ENCODE measurements around the gene PODNL1. TPM values are rescaled to one million over a fixed set of nuclear protein-coding genes. Genes with fewer than 3 reads are reported as not detected.

Gene PODNL1
- polyA plus RNA-seq, 3 donors = 1.2 to 1.4 (median 1.3) TPM

- Histone ChIP-seq H3K4me3 (replicated peaks in 1 of 3; ENCODE audit: low read depth in 2 of 3, low read length in 3 of 3) (no peak overlapping the region), H3K4me2 (replicated peaks; ENCODE audit: extremely low read depth, low read length, poor library complexity, severe bottlenecking) (no peak overlapping the region), H3K27ac (ENCODE audit: low read depth in 1 of 2, low read length in 2 of 2) (no peak overlapping the region), H4K20me1 (ENCODE audit: insufficient read depth, low read length) (no peaks in the 10 kb centered on the region), H3K9ac (ENCODE audit: insufficient read depth, low read length, poor library complexity, severe bottlenecking) (no peak overlapping the region), H3K9me3 (replicated peaks in 1 of 2; ENCODE audit: control insufficient read depth in 1 of 2, insufficient read depth in 1 of 2, low read length in 2 of 2) (no peaks in the 10 kb centered on the region), H3K36me3 (replicated peaks in 1 of 2; ENCODE audit: control insufficient read depth in 1 of 2, insufficient read depth in 2 of 2, low read length in 2 of 2) (peaks cover 5 to 6% of the 10 kb centered on the region in 2 donors), H3K27me3 (ENCODE audit: control insufficient read depth in 2 of 2, insufficient read depth in 2 of 2, low read length in 2 of 2) (peaks cover 0 to 20% of the 10 kb centered on the region in 2 donors), H3K79me2 (ENCODE audit: insufficient read depth, low read length) (no peaks in the 10 kb centered on the region), H3K4me1 (ENCODE audit: control insufficient read depth in 1 of 2, insufficient read depth in 2 of 2, low read length in 2 of 2) (no peaks in the 10 kb centered on the region), H2AFZ (ENCODE audit: insufficient read depth, low read depth, low read length, poor library complexity, severe bottlenecking) (no peak overlapping the region)
- DNase-seq = peak in 1 of 3 donors; percentile 1
- no peak for TF ChIP-seq CTCF (IDR thresholded peaks at IDR 0.05)
- no peaks in the 10 kb centered on the region for H3K4me1 Mint-ChIP-seq
- peaks cover 0 to 2% (median 0%) of the 10 kb centered on the region in 7 donors for H3K9me3 Mint-ChIP-seq
- no peak overlapping the region for H3K4me3 Mint-ChIP-seq
- H3K36me3 Mint-ChIP-seq = peaks cover 0 to 6% of the 10 kb centered on the region in 2 donors
- 94% methylated on average over 6 of the region's 22 CpGs for WGBS (ENCODE audit: insufficient coverage)
- intact Hi-C loops (cut with micrococcal nuclease) = no loop called here
- H3K27ac Mint-ChIP-seq = no peak overlapping the region
- peaks cover 17 to 32% (median 18%) of the 10 kb centered on the region in 3 donors for H3K27me3 Mint-ChIP-seq (ENCODE audit: low read depth in 3 of 3)
Observed at GRCh38 chr19:13935765-13936510, 2.3 kb downstream of the PODNL1 start.

GRCh38 chr19:13934785-13935109 is 3.5 kb downstream of the PODNL1 start:
- WGBS (ENCODE audit: insufficient coverage) = 97% methylated on average over 2 of the region's 2 CpGs
- peaks cover 15 to 32% (median 18%) of the 10 kb centered on the region in 3 donors for H3K27me3 Mint-ChIP-seq (ENCODE audit: low read depth in 3 of 3)
- no peak for DNase-seq
- H3K27ac Mint-ChIP-seq = no peak overlapping the region
- H3K36me3 ChIP-seq (replicated peaks in 1 of 2; ENCODE audit: control insufficient read depth in 1 of 2, insufficient read depth in 2 of 2, low read length in 2 of 2) = peaks cover 12 to 14% of the 10 kb centered on the region in 2 donors
- peaks cover 0 to 2% (median 0%) of the 10 kb centered on the region in 7 donors for H3K9me3 Mint-ChIP-seq
- no peak for TF ChIP-seq CTCF (IDR thresholded peaks at IDR 0.05)
- H3K4me3 Mint-ChIP-seq = peak overlapping the region in 1 of 2 donors; percentile 1
- H3K27me3 ChIP-seq (ENCODE audit: control insufficient read depth in 2 of 2, insufficient read depth in 2 of 2, low read length in 2 of 2) = peaks cover 0 to 20% of the 10 kb centered on the region in 2 donors
- no peaks in the 10 kb centered on the region for H3K79me2 ChIP-seq (ENCODE audit: insufficient read depth, low read length)
- no peak overlapping the region for H3K9ac ChIP-seq (ENCODE audit: insufficient read depth, low read length, poor library complexity, severe bottlenecking)
- no peaks in the 10 kb centered on the region for H3K4me1 Mint-ChIP-seq
- H3K36me3 Mint-ChIP-seq = peaks cover 0 to 10% of the 10 kb centered on the region in 2 donors
- H3K4me1 ChIP-seq (ENCODE audit: control insufficient read depth in 1 of 2, insufficient read depth in 2 of 2, low read length in 2 of 2) = no peaks in the 10 kb centered on the region
- H3K27ac ChIP-seq (ENCODE audit: low read depth in 1 of 2, low read length in 2 of 2) = no peak overlapping the region
- no peaks in the 10 kb centered on the region for H3K9me3 ChIP-seq (replicated peaks in 1 of 2; ENCODE audit: control insufficient read depth in 1 of 2, insufficient read depth in 1 of 2, low read length in 2 of 2)
- intact Hi-C loops (cut with micrococcal nuclease) = no loop called here
- no peak overlapping the region for H3K4me3 ChIP-seq (replicated peaks in 1 of 3; ENCODE audit: low read depth in 2 of 3, low read length in 3 of 3)
- H3K4me2 ChIP-seq (replicated peaks; ENCODE audit: extremely low read depth, low read length, poor library complexity, severe bottlenecking) = no peak overlapping the region
- no peak overlapping the region for H2AFZ ChIP-seq (ENCODE audit: insufficient read depth, low read depth, low read length, poor library complexity, severe bottlenecking)
- H4K20me1 ChIP-seq (ENCODE audit: insufficient read depth, low read length) = no peaks in the 10 kb centered on the region
